IMR-90 (cell line): ENCODE results near the gene TMEM143. TPM values are rescaled to one million over a fixed set of nuclear protein-coding genes. Genes with fewer than 3 reads are reported as not detected.

ENCODE experiments used
- ATAC-seq: fragments of 200-7000 bp; cut with Tn5 transposase; 2 replicates; pipeline ENCODE4 v1.9.1; 2020; ENCODE audit warnings: low read depth, mild to moderate bottlenecking, moderate library complexity
- BruUV-seq: library from RNA; stranded (reverse); fragments of 400-500 nt; replicated peaks from 2 replicates; lab custom pipeline; 2021; lab: Mats Ljungman, UMichigan
- CTCF ChIA-PET: fragments of 300-600 bp; formaldehyde crosslinking; extraction: SDS; loops from one replicate; lab custom pipeline; 2021; ENCODE audit warnings: antibody characterized with exemption; lab: Yijun Ruan, JAX
- POLR2A ChIA-PET: fragments of 300-600 bp; sonication (Branson Sonifier 250); formaldehyde crosslinking; loops from one replicate; lab custom pipeline; 2022; ENCODE audit warnings: antibody characterized with exemption; ENCODE audit not compliant: unreplicated experiment; lab: Charles Lee
- DNase-seq: peaks from one replicate; pipeline ENCODE4 v3.0.0; 2013
- H2AFZ ChIP-seq: replicated peaks from 2 replicates; pipeline ENCODE3; 2013; ENCODE audit warnings: low read length, mild to moderate bottlenecking; ENCODE audit not compliant: poor library complexity
- H2AK5ac ChIP-seq: 2 replicates; pipeline ENCODE4 v1.6.1; 2013; ENCODE audit warnings: low read depth, low read length, inconsistent platforms
- H2AK9ac ChIP-seq: replicated peaks from 2 replicates; pipeline ENCODE3; 2013; ENCODE audit warnings: mild to moderate bottlenecking, low read depth, low read length, moderate library complexity; ENCODE audit not compliant: poor library complexity
- H2BK120ac ChIP-seq: 2 replicates; pipeline ENCODE4 v1.6.1; 2013; ENCODE audit warnings: low read depth, low read length, inconsistent platforms
- H2BK15ac ChIP-seq: 3 replicates; pipeline ENCODE4 v1.6.1; 2013; ENCODE audit warnings: low read depth, low read length, inconsistent platforms
- H2BK20ac ChIP-seq: 2 replicates; pipeline ENCODE4 v1.6.1; 2013; ENCODE audit warnings: low read depth, mild to moderate bottlenecking, inconsistent platforms, low read length, moderate library complexity
- H2BK5ac ChIP-seq: 2 replicates; pipeline ENCODE4 v1.6.1; 2013; ENCODE audit warnings: mild to moderate bottlenecking, low read depth, low read length, inconsistent platforms; ENCODE audit not compliant: poor library complexity, severe bottlenecking
- H3K14ac ChIP-seq: replicated peaks from 2 replicates; pipeline ENCODE4 v1.6.1; 2013; ENCODE audit warnings: low read depth, low read length, inconsistent platforms
- H3K18ac ChIP-seq: 2 replicates; pipeline ENCODE4 v1.6.1; 2013; ENCODE audit warnings: low read depth, low read length, control low read depth
- H3K23ac ChIP-seq: 2 replicates; pipeline ENCODE4 v1.6.1; 2013; ENCODE audit warnings: low read depth, low read length, inconsistent platforms
- H3K27ac ChIP-seq: 2 replicates; pipeline ENCODE4 v1.5.1; 2013; ENCODE audit warnings: mild to moderate bottlenecking, control low read depth, low read length; ENCODE audit not compliant: insufficient read depth
- H3K27me3 ChIP-seq: 2 replicates; pipeline ENCODE4 v1.6.1; 2013; ENCODE audit warnings: low read length; ENCODE audit not compliant: control insufficient read depth, insufficient read depth
- H3K36me3 ChIP-seq: 2 replicates; pipeline ENCODE4 v1.6.1; 2013; ENCODE audit warnings: low read length, mixed read lengths; ENCODE audit not compliant: control insufficient read depth, insufficient read depth
- H3K4ac ChIP-seq: 2 replicates; pipeline ENCODE4 v1.6.1; 2013; ENCODE audit warnings: low read depth, low read length, inconsistent platforms
- H3K4me1 ChIP-seq: 2 replicates; pipeline ENCODE4 v1.6.1; 2013; ENCODE audit warnings: low read length, mixed read lengths; ENCODE audit not compliant: control insufficient read depth, insufficient read depth
- H3K4me2 ChIP-seq: 2 replicates; pipeline ENCODE4 v1.6.1; 2013; ENCODE audit warnings: low read depth, mild to moderate bottlenecking, control low read depth, low read length, moderate library complexity
- H3K4me3 ChIP-seq: 2 replicates; pipeline ENCODE4 v1.5.1; 2013; ENCODE audit warnings: low read depth, mild to moderate bottlenecking, control low read depth, low read length, moderate library complexity; ENCODE audit not compliant: insufficient read depth
- H3K56ac ChIP-seq: 2 replicates; pipeline ENCODE4 v1.6.1; 2013; ENCODE audit warnings: low read length, inconsistent platforms; ENCODE audit not compliant: insufficient read depth; ENCODE audit errors: extremely low read depth
- H3K79me1 ChIP-seq, 2 experiments: 2 replicates each; pipeline ENCODE4 v1.6.1; 2013; ENCODE audit warnings: low read length in 2 of 2, inconsistent platforms in 1 of 2, low read depth in 1 of 2
- H3K9ac ChIP-seq: 2 replicates; pipeline ENCODE4 v1.6.1; 2013; ENCODE audit warnings: low read depth, low read length, control low read depth
- H3K9me1 ChIP-seq: 2 replicates; pipeline ENCODE4 v1.6.1; 2013; ENCODE audit warnings: low read length, inconsistent platforms; ENCODE audit not compliant: insufficient read depth
- H3K9me3 ChIP-seq: 2 replicates; pipeline ENCODE4 v1.6.1; 2013; ENCODE audit warnings: low read length; ENCODE audit not compliant: control insufficient read depth, insufficient read depth
- H4K20me1 ChIP-seq: 2 replicates; pipeline ENCODE4 v1.6.1; 2013; ENCODE audit warnings: low read length, inconsistent platforms; ENCODE audit not compliant: insufficient read depth
- H4K5ac ChIP-seq: 2 replicates; pipeline ENCODE4 v1.6.1; 2013; ENCODE audit warnings: mild to moderate bottlenecking, low read depth, low read length, control low read depth
- H4K8ac ChIP-seq, 2 experiments: 2 replicates each; pipeline ENCODE4 v1.6.1; 2013; ENCODE audit warnings: low read depth in 2 of 2, low read length in 2 of 2, control low read depth in 1 of 2, inconsistent platforms in 1 of 2
- H4K91ac ChIP-seq: 2 replicates; pipeline ENCODE4 v1.6.1; 2013; ENCODE audit warnings: low read depth, low read length, inconsistent platforms; ENCODE audit not compliant: insufficient read depth
- BHLHE40 ChIP-seq: fragments of 150-350 bp; IDR thresholded peaks from 2 replicates; pipeline ENCODE4 v1.6.1; 2016; ENCODE audit warnings: mild to moderate bottlenecking, low read depth, low read length
- FOS ChIP-seq: fragments of 150-350 bp; IDR thresholded peaks from 2 replicates; pipeline ENCODE4 v1.6.1; 2016; ENCODE audit warnings: low read depth, low read length
- MAZ ChIP-seq: IDR thresholded peaks from 2 replicates; pipeline ENCODE4 v1.6.1; 2012; ENCODE audit warnings: low read depth, mild to moderate bottlenecking, low read length, improper control_type of control experiment, moderate library complexity, borderline replicate concordance
- MXI1 ChIP-seq: IDR thresholded peaks from 2 replicates; pipeline ENCODE4 v1.6.1; 2012; ENCODE audit warnings: low read depth, mild to moderate bottlenecking, low read length, moderate library complexity, borderline replicate concordance
- POLR2A ChIP-seq: IDR thresholded peaks from 2 replicates; pipeline ENCODE4 v1.6.1; 2012; ENCODE audit warnings: mild to moderate bottlenecking, low read depth, low read length
- RAD21 ChIP-seq: IDR thresholded peaks from 2 replicates; pipeline ENCODE4 v1.6.1; 2012; ENCODE audit warnings: low read length, improper control_type of control experiment
- RCOR1 ChIP-seq: IDR thresholded peaks from 2 replicates; pipeline ENCODE4 v1.6.1; 2012; ENCODE audit warnings: mild to moderate bottlenecking, low read length, improper control_type of control experiment; ENCODE audit not compliant: insufficient replicate concordance
- SMC3 ChIP-seq: fragments of 150-350 bp; IDR thresholded peaks from 2 replicates; pipeline ENCODE4 v1.6.1; 2016; ENCODE audit warnings: low read depth, mild to moderate bottlenecking, antibody characterized with exemption, low read length, moderate library complexity
- WGBS, 2 experiments: methylation state at CpG; one replicate each; pipeline versions ENCODE4 v1.1.5 to v1.1.7; 2013; ENCODE audit warnings: missing lambda C conversion rate in 2 of 2; ENCODE audit not compliant: insufficient read length in 1 of 2; ENCODE audit errors: extremely low coverage in 2 of 2; 5-methylcytosine and 5-hydroxymethylcytosine counted together
- dilution Hi-C: fragments of 300-500 bp; cut with HindIII; formaldehyde crosslinking; loops from one replicate; pipeline ENCODE4 v1.14.3; 2018; ENCODE audit warnings: low sequenced_read_pairs; ENCODE audit not compliant: unreplicated experiment
- in situ Hi-C: fragments of 300-500 bp; cut with MboI; formaldehyde crosslinking; loops from 3 replicates; pipeline ENCODE4 v1.14.3; 2019; ENCODE audit warnings: low sequenced_read_pairs, inconsistent platforms, mixed read lengths
- intact Hi-C: fragments of 100-400 bp; cut with micrococcal nuclease; formaldehyde crosslinking; loops from 2 replicates; pipeline ENCODE4 v1.10.0; 2022
- polyA plus RNA-seq, 3 experiments: library from polyadenylated mRNA; depleted of rRNA; stranded (reverse); fragments of >200 nt; gene quantifications; 2 replicates each; pipeline ENCODE4 v1.2.3, GENCODE V29; 2012; ENCODE audit warnings: low replicate concordance in 1 of 3
- total RNA-seq: library from RNA; depleted of rRNA; stranded (reverse); fragments of >200 nt; gene quantifications from 2 replicates; pipeline ENCODE4 v1.2.3, GENCODE V29; 2012
- TF ChIP-seq, protein P1 (sequence below): fragments of 150-350 bp; IDR thresholded peaks from 2 replicates; pipeline ENCODE4 v1.6.1; 2016; ENCODE audit warnings: low read depth, mild to moderate bottlenecking, low read length, moderate library complexity, borderline replicate concordance
- TF ChIP-seq, protein P2 (sequence below): conservative IDR thresholded peaks from 2 replicates; pipeline ENCODE4 v1.5.1; 2012; ENCODE audit warnings: mild to moderate bottlenecking, low read depth, low read length, improper control_type of control experiment
- TF ChIP-seq, protein P3 (sequence below): fragments of 150-350 bp; IDR thresholded peaks from 2 replicates; pipeline ENCODE4 v1.6.1; 2017; ENCODE audit warnings: mild to moderate bottlenecking, antibody characterized with exemption, low read length, low read depth

Gene TMEM143
- total and polyA plus RNA-seq, 2 of the 4 experiments (the other 2 are of a cell fraction): 1.3 to 7.6 TPM

DNA sequence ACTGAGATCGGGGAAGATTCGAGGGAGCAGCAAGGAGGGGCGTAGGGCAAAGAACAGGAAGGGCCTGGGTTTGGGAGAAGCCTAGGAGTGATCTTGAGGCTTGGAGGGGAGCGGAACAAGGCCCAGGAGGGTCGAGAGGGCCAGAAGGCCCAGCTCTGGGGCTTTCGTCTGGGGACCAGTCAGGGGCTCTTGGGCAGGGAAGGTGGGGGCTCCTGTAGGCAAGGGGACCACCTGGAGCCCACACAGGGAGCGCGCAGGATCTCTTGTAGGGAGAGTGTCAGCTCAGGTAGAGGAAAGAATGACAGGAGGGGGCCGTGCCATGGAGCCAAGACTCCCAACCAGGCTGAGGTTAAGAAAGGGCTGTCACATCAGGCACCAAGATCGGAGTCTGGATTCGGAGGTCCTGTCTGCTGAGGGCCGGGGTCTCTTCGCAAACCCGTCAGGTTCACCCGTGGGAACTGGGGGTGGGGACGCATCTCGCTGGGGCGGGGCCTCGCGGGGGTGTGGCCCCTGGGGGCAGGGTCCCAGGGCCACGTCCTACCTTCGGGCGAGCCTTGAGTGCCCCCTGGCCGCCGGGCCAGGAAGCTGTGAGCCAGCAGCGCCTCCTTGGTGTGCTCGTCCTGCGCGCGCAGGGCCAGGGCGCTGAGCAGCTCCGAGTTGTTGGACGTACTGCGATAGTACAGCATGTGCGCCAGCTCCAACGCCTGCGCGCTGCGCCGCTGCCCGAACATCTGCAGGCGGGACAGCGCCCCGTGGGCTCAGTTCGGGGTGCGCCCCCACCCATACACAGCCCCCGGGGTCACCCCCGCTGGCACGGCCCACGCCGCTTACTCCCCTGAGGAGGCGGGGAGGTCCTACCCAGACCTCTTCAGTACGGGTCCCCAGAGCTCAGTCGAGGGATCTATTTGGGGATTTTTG, 30.0 kb downstream of the TMEM143 start:
- dilution Hi-C loops: no loop called here
- peaks cover 20% of the 10 kb centered on the region for H3K36me3 ChIP-seq

More for the DNA sequence above, 30.0 kb downstream of the TMEM143 start:
- in situ Hi-C loops: no loop called here
- Histone ChIP-seq H3K4ac (peak overlapping the region; percentile 9), H3K4me2 (peak overlapping the region; percentile 78), H2AK5ac (peak overlapping the region; percentile 31; the same call in 1 of the 2 replicates), H3K9me1 (peaks cover 12% of the 10 kb centered on the region), H3K27me3 (no peaks in the 10 kb centered on the region), H2BK15ac (no peak overlapping the region), H3K27ac (no peak overlapping the region; the same call in 1 of the 2 replicates), H3K4me1 (peaks cover 15% of the 10 kb centered on the region), H3K9ac (peak overlapping the region; percentile 51), H3K4me3 (peak overlapping the region; percentile 39), H3K23ac (no peak overlapping the region), H3K14ac (no peak overlapping the region), H3K56ac (no peak overlapping the region), H2BK120ac (no peak overlapping the region), H4K5ac (no peak overlapping the region), H2AK9ac (peak overlapping the region; percentile 68), H4K20me1 (peaks cover 22% of the 10 kb centered on the region), H3K18ac (no peak overlapping the region), H2BK20ac (no peak overlapping the region), H4K8ac (peak overlapping the region in 1 of 2 experiments; percentile 33; a peak in 1 of 4 replicates), H3K79me1 (peaks cover 11 to 23% of the 10 kb centered on the region in 2 experiments), H4K91ac (no peak overlapping the region; the same call in 1 of the 2 replicates), H3K9me3 (no peaks in the 10 kb centered on the region), H2BK5ac (no peak overlapping the region), H2AFZ (peak overlapping the region; percentile 94)
- no TSS peak for BruUV-seq
- 12% methylated on average over 20 of the region's 54 CpGs; no CpG with 5 or more reads in 1 of the 2 experiments for WGBS, 2 experiments
- DNase-seq: peak; percentile 91
- ChIA-PET CTCF (interaction anchor here (0.5 to 2.4 kb wide), 12 partner anchors 8 to 127 kb away, joined by 3 to 14 read pairs (median 4); partner anchors contain the start of genes EMP3 and KDELR1), POLR2A (interaction anchor here (0.6 to 3.1 kb wide), 5 partner anchors 9 to 156 kb away, joined by 3 to 24 read pairs (median 5); partner anchors contain the start of gene EMP3)
- TF ChIP-seq MAZ (peak; percentile 69; the same call in 1 of the 2 replicates), RAD21 (peak; percentile 89), SMC3 (peak; percentile 94), RCOR1 (no peak), BHLHE40 (no peak; the same call in 1 of the 2 replicates), POLR2A (0 out of 2 replicates have a peak, but pooled peaks have one; percentile 18), FOS (no peak), MXI1 (peak; percentile 57; the same call in 1 of the 2 replicates)
- TF ChIP-seq, protein P1, sequence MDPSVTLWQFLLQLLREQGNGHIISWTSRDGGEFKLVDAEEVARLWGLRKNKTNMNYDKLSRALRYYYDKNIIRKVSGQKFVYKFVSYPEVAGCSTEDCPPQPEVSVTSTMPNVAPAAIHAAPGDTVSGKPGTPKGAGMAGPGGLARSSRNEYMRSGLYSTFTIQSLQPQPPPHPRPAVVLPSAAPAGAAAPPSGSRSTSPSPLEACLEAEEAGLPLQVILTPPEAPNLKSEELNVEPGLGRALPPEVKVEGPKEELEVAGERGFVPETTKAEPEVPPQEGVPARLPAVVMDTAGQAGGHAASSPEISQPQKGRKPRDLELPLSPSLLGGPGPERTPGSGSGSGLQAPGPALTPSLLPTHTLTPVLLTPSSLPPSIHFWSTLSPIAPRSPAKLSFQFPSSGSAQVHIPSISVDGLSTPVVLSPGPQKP: no peak
- TF ChIP-seq, protein P2, sequence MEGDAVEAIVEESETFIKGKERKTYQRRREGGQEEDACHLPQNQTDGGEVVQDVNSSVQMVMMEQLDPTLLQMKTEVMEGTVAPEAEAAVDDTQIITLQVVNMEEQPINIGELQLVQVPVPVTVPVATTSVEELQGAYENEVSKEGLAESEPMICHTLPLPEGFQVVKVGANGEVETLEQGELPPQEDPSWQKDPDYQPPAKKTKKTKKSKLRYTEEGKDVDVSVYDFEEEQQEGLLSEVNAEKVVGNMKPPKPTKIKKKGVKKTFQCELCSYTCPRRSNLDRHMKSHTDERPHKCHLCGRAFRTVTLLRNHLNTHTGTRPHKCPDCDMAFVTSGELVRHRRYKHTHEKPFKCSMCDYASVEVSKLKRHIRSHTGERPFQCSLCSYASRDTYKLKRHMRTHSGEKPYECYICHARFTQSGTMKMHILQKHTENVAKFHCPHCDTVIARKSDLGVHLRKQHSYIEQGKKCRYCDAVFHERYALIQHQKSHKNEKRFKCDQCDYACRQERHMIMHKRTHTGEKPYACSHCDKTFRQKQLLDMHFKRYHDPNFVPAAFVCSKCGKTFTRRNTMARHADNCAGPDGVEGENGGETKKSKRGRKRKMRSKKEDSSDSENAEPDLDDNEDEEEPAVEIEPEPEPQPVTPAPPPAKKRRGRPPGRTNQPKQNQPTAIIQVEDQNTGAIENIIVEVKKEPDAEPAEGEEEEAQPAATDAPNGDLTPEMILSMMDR: peak; percentile 96
- TF ChIP-seq, protein P3, sequence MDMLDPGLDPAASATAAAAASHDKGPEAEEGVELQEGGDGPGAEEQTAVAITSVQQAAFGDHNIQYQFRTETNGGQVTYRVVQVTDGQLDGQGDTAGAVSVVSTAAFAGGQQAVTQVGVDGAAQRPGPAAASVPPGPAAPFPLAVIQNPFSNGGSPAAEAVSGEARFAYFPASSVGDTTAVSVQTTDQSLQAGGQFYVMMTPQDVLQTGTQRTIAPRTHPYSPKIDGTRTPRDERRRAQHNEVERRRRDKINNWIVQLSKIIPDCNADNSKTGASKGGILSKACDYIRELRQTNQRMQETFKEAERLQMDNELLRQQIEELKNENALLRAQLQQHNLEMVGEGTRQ: peak; percentile 21; the same call in 1 of the 2 replicates
- intact Hi-C loops: loop anchor here (1.0 to 2.0 kb wide), 2 partner anchors 13 to 66 kb away; a partner anchor contains a TSS
- peak; percentile 93 for ATAC-seq
